Measurements from ENCODE around the gene TBC1D23. TPM values are rescaled to one million over a fixed set of nuclear protein-coding genes. Genes with fewer than 3 reads are reported as not detected.
A peak's percentile ranks its signal among the peaks of the same experiment; 100 is the strongest.

TBC1D23 gene
- total and polyA plus RNA-seq, 4 donors: 8.7 to 30.3 (median 17.8) TPM

GRCh38 chr3:100374521-100374920, 113.7 kb downstream of the TBC1D23 start:
- H3K4me1 ChIP-seq (ENCODE audit: control insufficient read depth in 4 of 4, insufficient read depth in 4 of 4, low read length in 3 of 4): peaks cover 2 to 14% (median 9%) of the 10 kb centered on the region in 4 donors
- TF ChIP-seq HNF4G (IDR thresholded peaks at IDR 0.05) (no peak), REST (IDR thresholded peaks at IDR 0.05) (no peak)
- H3K27me3 ChIP-seq (ENCODE audit: control insufficient read depth in 4 of 4, insufficient read depth in 4 of 4, low read length in 3 of 4): no peaks in the 10 kb centered on the region
- no peak for DNase-seq (ENCODE audit: low spot score)
- peak overlapping the region in 1 of 2 donors; percentile 13 for H3K9ac ChIP-seq (ENCODE audit: low read depth in 1 of 2, low read length in 2 of 2)
- peak overlapping the region in 1 of 2 donors; percentile 42 for H3K27ac ChIP-seq (ENCODE audit: low read depth in 1 of 2, low read length in 2 of 2)
- H3K36me3 ChIP-seq (ENCODE audit: control insufficient read depth in 4 of 4, insufficient read depth in 3 of 4, low read depth in 1 of 4, low read length in 3 of 4): peaks cover 10 to 34% (median 23%) of the 10 kb centered on the region in 4 donors
- H3K9me3 ChIP-seq (ENCODE audit: control insufficient read depth in 4 of 4, low read length in 3 of 4): no peaks in the 10 kb centered on the region
- no peak overlapping the region for H3K4me3 ChIP-seq (ENCODE audit: low read depth in 1 of 3, low read length in 3 of 3)

Other genes starting within 250 kb of the TBC1D23 start
- gene FILIP1L, start 146.5 kb upstream of the TBC1D23 start, total RNA-seq: 1 to 10 TPM; 1.4 to 6.5 TPM
- gene FILIP1L, start 146.5 kb upstream of the TBC1D23 start, polyA plus RNA-seq: 1 to 10 TPM; 1.4 to 2.3 TPM
- 10 to 100 TPM; 32.4 to 49.2 TPM for gene NIT2, start 73.8 kb downstream of the TBC1D23 start, total RNA-seq
- 100 to 1,000 TPM in 1 of 2 donors, 10 to 100 TPM in 1; 61.4 to 243 TPM for gene NIT2, start 73.8 kb downstream of the TBC1D23 start, polyA plus RNA-seq
- 10 to 100 TPM; 39.5 to 55.8 TPM for gene TOMM70, start 140.1 kb downstream of the TBC1D23 start, total RNA-seq
- 10 to 100 TPM; 16.7 to 25.7 TPM for gene TOMM70, start 140.1 kb downstream of the TBC1D23 start, polyA plus RNA-seq
- 1 to 10 TPM; 1.9 to 4.7 TPM for gene LNP1, start 140.5 kb downstream of the TBC1D23 start, total RNA-seq
- gene LNP1, start 140.5 kb downstream of the TBC1D23 start, polyA plus RNA-seq: 1 to 10 TPM; 1.1 to 1.2 TPM
- 10 to 100 TPM in 1 of 2 donors, 1 to 10 TPM in 1; 7.1 to 36.0 TPM for gene TMEM45A, start 231.6 kb downstream of the TBC1D23 start, total RNA-seq
- gene TMEM45A, start 231.6 kb downstream of the TBC1D23 start, polyA plus RNA-seq: 10 to 100 TPM; 54.3 to 65.8 TPM

Data from liver (tissue), 9 donors.